Ectodermal cell (in vitro differentiated cells): ENCODE results near the gene B3GNT7.
"Not testable (repeated sequence)": the region's sequence is repeated elsewhere in the genome, so short reads cannot be mapped to it uniquely, and the experiment has no call there.

Experiments used
- H3K27ac ChIP-seq: 2 replicates; pipeline ENCODE4 v1.7.0; 2013; ENCODE audit warnings: mild to moderate bottlenecking, low read depth, low read length; ENCODE audit not compliant: insufficient read depth, poor library complexity, severe bottlenecking
- H3K27me3 ChIP-seq: 2 replicates; pipeline ENCODE4 v1.7.0; 2013; ENCODE audit warnings: mild to moderate bottlenecking, low read length; ENCODE audit not compliant: insufficient read depth, control insufficient read depth, poor library complexity, severe bottlenecking
- H3K36me3 ChIP-seq: one replicate; pipeline ENCODE4 v1.7.0; 2013; ENCODE audit warnings: low read length; ENCODE audit not compliant: control insufficient read depth, insufficient read depth
- H3K4me1 ChIP-seq: one replicate; pipeline ENCODE4 v1.7.0; 2013; ENCODE audit warnings: low read length; ENCODE audit not compliant: control insufficient read depth, insufficient read depth
- H3K4me3 ChIP-seq: 2 replicates; pipeline ENCODE4 v1.7.0; 2013; ENCODE audit warnings: low read depth, low read length, control low read depth; ENCODE audit not compliant: insufficient read depth
- H3K9me3 ChIP-seq: 2 replicates; pipeline ENCODE4 v1.7.0; 2013; ENCODE audit warnings: mild to moderate bottlenecking, low read length, moderate library complexity; ENCODE audit not compliant: control insufficient read depth
- WGBS, 2 experiments: methylation state at CpG; one replicate each; pipeline ENCODE4 v1.1.7; 2013; ENCODE audit warnings: missing lambda C conversion rate in 2 of 2; 5-methylcytosine and 5-hydroxymethylcytosine counted together

The B3GNT7 gene

GRCh38 chr2:231425811-231426703 is 30.5 kb downstream of the B3GNT7 start:
- 80 to 84% methylated on average over 21 of the region's 21 CpGs for WGBS, 2 experiments
- Histone ChIP-seq H3K9me3 (no peaks in the 10 kb centered on the region), H3K36me3 (no peaks in the 10 kb centered on the region), H3K27me3 (no peaks in the 10 kb centered on the region), H3K4me1 (no peaks in the 10 kb centered on the region), H3K4me3 (no peak overlapping the region), H3K27ac (no peak overlapping the region)

- Histone ChIP-seq H3K4me1 (no peaks in the 10 kb centered on the region), H3K27ac (no peak overlapping the region), H3K27me3 (no peaks in the 10 kb centered on the region), H3K9me3 (no peaks in the 10 kb centered on the region), H3K36me3 (no peaks in the 10 kb centered on the region), H3K4me3 (no peak overlapping the region)
- WGBS, 2 experiments, result 94 to 98% methylated on average over 3 of the region's 3 CpGs
These were observed 31.6 kb downstream of the B3GNT7 start for GRCh38 chr2:231427116-231427515.

- no peaks in the 10 kb centered on the region for H3K4me1 ChIP-seq
- no peaks in the 10 kb centered on the region for H3K36me3 ChIP-seq
- no peaks in the 10 kb centered on the region for H3K27me3 ChIP-seq
- no peak overlapping the region for H3K4me3 ChIP-seq
- 63 to 67% methylated on average over 6 of the region's 6 CpGs for WGBS, 2 experiments
- no peak overlapping the region for H3K27ac ChIP-seq
- H3K9me3 ChIP-seq, result no peaks in the 10 kb centered on the region
These were observed 33.6 kb downstream of the B3GNT7 start for GRCh38 chr2:231429152-231429551.

GRCh38 chr2:231429901-231430300 is 34.4 kb downstream of the B3GNT7 start:
- Histone ChIP-seq H3K4me1 (no peaks in the 10 kb centered on the region), H3K36me3 (no peaks in the 10 kb centered on the region), H3K27me3 (no peaks in the 10 kb centered on the region), H3K9me3 (no peaks in the 10 kb centered on the region), H3K4me3 (no peak overlapping the region), H3K27ac (no peak overlapping the region)
- 94 to 96% methylated on average over 3 of the region's 3 CpGs for WGBS, 2 experiments

GRCh38 chr2:231430437-231430836 is 34.9 kb downstream of the B3GNT7 start:
- not testable (repeated sequence) for H3K27me3 ChIP-seq, H3K36me3 ChIP-seq
- WGBS, 2 experiments, result 91 to 92% methylated on average over 4 of the region's 4 CpGs

GRCh38 chr2:231431606-231432005 is 36.1 kb downstream of the B3GNT7 start:
- H3K4me3 ChIP-seq, result no peak overlapping the region
- H3K27ac ChIP-seq, result no peak overlapping the region
- WGBS, 2 experiments, result 95 to 97% methylated on average over 4 of the region's 4 CpGs
- no peaks in the 10 kb centered on the region for H3K9me3 ChIP-seq
- H3K27me3 ChIP-seq, result no peaks in the 10 kb centered on the region
- no peaks in the 10 kb centered on the region for H3K4me1 ChIP-seq
- no peaks in the 10 kb centered on the region for H3K36me3 ChIP-seq

More at GRCh38 chr2:231430437-231430836, 34.9 kb downstream of the B3GNT7 start:
- not testable (repeated sequence) for H3K4me1 ChIP-seq, H3K9me3 ChIP-seq, H3K27ac ChIP-seq, H3K4me3 ChIP-seq

- WGBS, 2 experiments, result 92 to 93% methylated on average over 8 of the region's 8 CpGs
- Histone ChIP-seq H3K4me3 (no peak overlapping the region), H3K4me1 (no peaks in the 10 kb centered on the region), H3K36me3 (no peaks in the 10 kb centered on the region), H3K27ac (no peak overlapping the region), H3K9me3 (no peaks in the 10 kb centered on the region), H3K27me3 (no peaks in the 10 kb centered on the region)
These were observed 38.5 kb downstream of the B3GNT7 start for GRCh38 chr2:231433990-231434389.

- WGBS, 2 experiments, result 95 to 96% methylated on average over 13 of the region's 13 CpGs
- H3K27ac ChIP-seq, result no peak overlapping the region
These were observed 41.4 kb downstream of the B3GNT7 start for GRCh38 chr2:231436957-231437356.

GRCh38 chr2:231449503-231450054 is 54.1 kb downstream of the B3GNT7 start:
- Histone ChIP-seq H3K27ac (no peak overlapping the region), H3K4me1 (no peaks in the 10 kb centered on the region), H3K4me3 (no peak overlapping the region), H3K36me3 (peaks cover 3% of the 10 kb centered on the region), H3K27me3 (no peaks in the 10 kb centered on the region), H3K9me3 (no peaks in the 10 kb centered on the region)
- WGBS, 2 experiments, result 91 to 95% methylated on average over 4 of the region's 4 CpGs

More at GRCh38 chr2:231436957-231437356, 41.4 kb downstream of the B3GNT7 start:
- Histone ChIP-seq H3K36me3 (no peaks in the 10 kb centered on the region), H3K4me3 (no peak overlapping the region), H3K9me3 (no peaks in the 10 kb centered on the region), H3K27me3 (no peaks in the 10 kb centered on the region), H3K4me1 (no peaks in the 10 kb centered on the region)

GRCh38 chr2:231450548-231450989 is 55.1 kb downstream of the B3GNT7 start:
- no peak overlapping the region for H3K27ac ChIP-seq
- WGBS, 2 experiments, result 98 to 99% methylated on average over 4 of the region's 4 CpGs
- H3K4me1 ChIP-seq, result no peaks in the 10 kb centered on the region
- no peak overlapping the region for H3K4me3 ChIP-seq
- no peaks in the 10 kb centered on the region for H3K9me3 ChIP-seq
- peaks cover 13% of the 10 kb centered on the region for H3K36me3 ChIP-seq
- no peaks in the 10 kb centered on the region for H3K27me3 ChIP-seq
